Osteoblast (primary cell): ENCODE data around the gene SMAD7. TPM values are rescaled to one million over a fixed set of nuclear protein-coding genes. Genes with fewer than 3 reads are reported as not detected.
A peak's percentile ranks its signal among the peaks of the same experiment; 100 is the strongest.

ENCODE experiments used
- DNase-seq: peaks from one replicate; pipeline ENCODE4 v3.0.0; 2011; ENCODE audit warnings: low spot score, mixed read lengths; ENCODE audit not compliant: insufficient read length; ENCODE audit errors: missing footprints
- H2AFZ ChIP-seq: 2 replicates; pipeline ENCODE4 v1.6.0; 2011; ENCODE audit warnings: mild to moderate bottlenecking, low read length
- H3K27ac ChIP-seq: 2 replicates; pipeline ENCODE4 v1.5.1; 2011; ENCODE audit warnings: mild to moderate bottlenecking, low read depth, low read length, moderate library complexity
- H3K27me3 ChIP-seq: 2 replicates; pipeline ENCODE4 v1.6.0; 2012; ENCODE audit warnings: mild to moderate bottlenecking, control low read depth, inconsistent platforms, low read length, moderate library complexity; ENCODE audit not compliant: insufficient read depth
- H3K36me3 ChIP-seq: 2 replicates; pipeline ENCODE4 v1.5.1; 2011; ENCODE audit warnings: mild to moderate bottlenecking, low read length, control low read depth, moderate library complexity; ENCODE audit not compliant: insufficient read depth
- H3K4me1 ChIP-seq: 2 replicates; pipeline ENCODE4 v1.5.1; 2011; ENCODE audit warnings: mild to moderate bottlenecking, low read length, control low read depth, moderate library complexity; ENCODE audit not compliant: insufficient read depth
- H3K4me2 ChIP-seq: 2 replicates; pipeline ENCODE4 v1.6.0; 2011; ENCODE audit warnings: mild to moderate bottlenecking, low read length; ENCODE audit not compliant: insufficient read depth
- H3K4me3 ChIP-seq: fragments of 200-600 bp; sonication (generic); 3 replicates; pipeline ENCODE4 v1.5.1; 2012; ENCODE audit warnings: mild to moderate bottlenecking, low read length, inconsistent platforms; ENCODE audit not compliant: insufficient read depth
- H3K79me2 ChIP-seq: 2 replicates; pipeline ENCODE4 v1.6.0; 2012; ENCODE audit warnings: mild to moderate bottlenecking, low read length, control low read depth, inconsistent platforms; ENCODE audit not compliant: insufficient read depth
- H3K9me3 ChIP-seq: 2 replicates; pipeline ENCODE4 v1.5.1; 2011; ENCODE audit warnings: low read depth, low read length, control low read depth
- H4K20me1 ChIP-seq: 2 replicates; pipeline ENCODE4 v1.6.0; 2012; ENCODE audit warnings: mild to moderate bottlenecking, low read length, control low read depth; ENCODE audit not compliant: insufficient read depth
- total RNA-seq: library from RNA; depleted of rRNA; stranded (reverse); fragments of >200 nt; gene quantifications from 2 replicates; pipeline ENCODE4 v1.2.3, GENCODE V29; 2012
- TF ChIP-seq, protein P1 (sequence below): IDR thresholded peaks from 2 replicates; pipeline ENCODE4 v1.5.1; 2011; ENCODE audit warnings: mild to moderate bottlenecking, low read depth, low read length, moderate library complexity; ENCODE audit errors: extremely low read depth

Gene SMAD7
- total RNA-seq, 1 donor = 76.0 TPM

DNA sequence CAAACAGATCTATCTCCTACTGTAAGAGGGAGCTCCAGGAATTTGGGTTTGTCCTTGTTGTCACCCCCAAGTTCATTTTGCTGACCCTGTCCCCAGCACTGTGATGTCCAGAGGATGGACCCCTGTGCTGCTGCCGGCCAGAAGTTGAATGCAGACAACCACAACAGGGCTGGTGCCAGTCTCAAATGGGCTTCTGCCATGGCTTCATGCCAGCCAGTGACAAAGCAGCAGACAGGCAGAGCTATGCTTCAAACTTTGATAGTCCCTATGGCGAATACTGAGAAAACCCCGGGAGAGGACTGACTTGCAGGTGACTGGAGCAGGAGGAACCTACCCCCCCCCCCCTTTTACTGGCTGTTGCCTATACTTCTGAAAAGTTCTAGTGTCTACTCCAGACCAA is 3.2 kb downstream of the SMAD7 start:
- Histone ChIP-seq H3K9me3 (no peaks in the 10 kb centered on the region), H3K79me2 (peaks cover 90% of the 10 kb centered on the region), H4K20me1 (peaks cover 71% of the 10 kb centered on the region), H3K4me2 (peak overlapping the region; percentile 95), H3K4me3 (peak overlapping the region; percentile 97), H3K27me3 (no peaks in the 10 kb centered on the region), H3K36me3 (peaks cover 62% of the 10 kb centered on the region), H3K27ac (peak overlapping the region; percentile 94), H2AFZ (no peak overlapping the region), H3K4me1 (peaks cover 48% of the 10 kb centered on the region)
- TF ChIP-seq, protein P1, sequence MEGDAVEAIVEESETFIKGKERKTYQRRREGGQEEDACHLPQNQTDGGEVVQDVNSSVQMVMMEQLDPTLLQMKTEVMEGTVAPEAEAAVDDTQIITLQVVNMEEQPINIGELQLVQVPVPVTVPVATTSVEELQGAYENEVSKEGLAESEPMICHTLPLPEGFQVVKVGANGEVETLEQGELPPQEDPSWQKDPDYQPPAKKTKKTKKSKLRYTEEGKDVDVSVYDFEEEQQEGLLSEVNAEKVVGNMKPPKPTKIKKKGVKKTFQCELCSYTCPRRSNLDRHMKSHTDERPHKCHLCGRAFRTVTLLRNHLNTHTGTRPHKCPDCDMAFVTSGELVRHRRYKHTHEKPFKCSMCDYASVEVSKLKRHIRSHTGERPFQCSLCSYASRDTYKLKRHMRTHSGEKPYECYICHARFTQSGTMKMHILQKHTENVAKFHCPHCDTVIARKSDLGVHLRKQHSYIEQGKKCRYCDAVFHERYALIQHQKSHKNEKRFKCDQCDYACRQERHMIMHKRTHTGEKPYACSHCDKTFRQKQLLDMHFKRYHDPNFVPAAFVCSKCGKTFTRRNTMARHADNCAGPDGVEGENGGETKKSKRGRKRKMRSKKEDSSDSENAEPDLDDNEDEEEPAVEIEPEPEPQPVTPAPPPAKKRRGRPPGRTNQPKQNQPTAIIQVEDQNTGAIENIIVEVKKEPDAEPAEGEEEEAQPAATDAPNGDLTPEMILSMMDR = no peak
- peak; percentile 91 for DNase-seq

DNA sequence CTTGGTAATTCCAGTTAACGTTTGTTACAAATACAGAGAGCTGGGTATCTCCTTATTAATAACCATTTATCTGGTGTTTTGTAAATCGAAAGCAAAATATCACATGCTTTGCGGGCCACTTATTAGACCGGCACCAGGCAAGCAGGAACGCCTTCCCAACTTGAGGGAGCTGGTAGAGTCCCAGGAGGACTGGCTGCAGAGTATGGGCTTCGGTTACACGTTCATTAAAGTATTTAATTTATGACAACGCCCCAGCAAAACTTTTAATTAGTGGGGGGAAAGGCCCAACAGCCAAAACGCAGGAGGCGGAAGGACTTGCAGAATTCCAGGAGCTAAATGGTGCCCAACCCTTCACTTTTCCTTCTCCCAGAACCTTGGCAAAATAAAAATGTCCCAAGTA is 3.7 kb downstream of the SMAD7 start:
- DNase-seq = peak; percentile 88

DNA sequence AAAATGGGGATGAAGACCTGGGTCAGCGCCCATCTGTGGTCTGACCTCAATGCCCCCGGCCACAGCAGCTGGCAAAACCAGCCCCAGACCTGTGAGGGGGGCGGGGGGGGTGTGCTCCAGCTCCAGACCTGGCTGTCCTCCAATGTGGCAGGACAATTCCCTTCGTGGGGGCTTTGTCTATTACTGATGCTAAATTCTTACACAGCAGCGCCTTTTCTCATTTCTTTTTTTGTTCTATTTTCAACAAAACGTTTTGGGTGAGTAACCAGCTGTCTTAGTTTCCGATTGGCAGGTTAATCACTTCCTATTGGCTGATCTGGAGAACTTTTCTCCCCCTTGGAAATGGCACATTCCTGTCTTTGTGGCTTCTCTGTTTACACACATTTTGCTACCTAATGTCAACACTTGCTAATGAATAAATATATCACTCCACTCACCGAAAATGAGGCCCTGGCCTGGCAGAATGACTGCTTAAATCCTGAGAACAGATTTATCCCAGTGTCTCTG is 4.4 kb downstream of the SMAD7 start:
- Histone ChIP-seq H3K36me3 (peaks cover 72% of the 10 kb centered on the region), H3K9me3 (no peaks in the 10 kb centered on the region), H3K4me2 (peak overlapping the region; percentile 95), H2AFZ (no peak overlapping the region), H3K4me1 (peaks cover 60% of the 10 kb centered on the region), H3K27ac (peak overlapping the region; percentile 94), H3K79me2 (peaks cover 99% of the 10 kb centered on the region), H3K27me3 (no peaks in the 10 kb centered on the region), H3K4me3 (peak overlapping the region; percentile 97), H4K20me1 (peaks cover 80% of the 10 kb centered on the region)
- TF ChIP-seq, protein P1 = no peak
- DNase-seq = peak; percentile 92

More for the DNA sequence above, 3.7 kb downstream of the SMAD7 start:
- peaks cover 53% of the 10 kb centered on the region for H3K4me1 ChIP-seq
- H3K4me2 ChIP-seq = peak overlapping the region; percentile 95
- H2AFZ ChIP-seq = no peak overlapping the region
- no peaks in the 10 kb centered on the region for H3K27me3 ChIP-seq
- H3K36me3 ChIP-seq = peaks cover 65% of the 10 kb centered on the region
- peak overlapping the region; percentile 94 for H3K27ac ChIP-seq
- no peaks in the 10 kb centered on the region for H3K9me3 ChIP-seq
- TF ChIP-seq, protein P1 = no peak
- peak overlapping the region; percentile 97 for H3K4me3 ChIP-seq
- H4K20me1 ChIP-seq = peaks cover 75% of the 10 kb centered on the region
- H3K79me2 ChIP-seq = peaks cover 95% of the 10 kb centered on the region

DNA sequence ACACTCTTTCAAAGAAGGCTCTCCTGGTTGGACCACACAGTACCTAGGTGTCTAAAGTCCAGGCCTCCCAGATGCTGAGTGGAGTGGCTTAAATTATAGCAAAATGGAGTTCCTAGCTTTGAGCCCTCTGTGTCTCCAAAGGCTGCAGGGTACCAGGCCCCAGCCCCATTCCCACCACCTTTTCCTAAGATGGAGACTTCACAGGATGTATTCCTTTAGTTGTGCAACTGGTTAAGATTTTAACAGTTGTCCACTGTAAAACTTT is 4.9 kb downstream of the SMAD7 start:
- TF ChIP-seq, protein P1 = no peak
- H3K27me3 ChIP-seq = no peaks in the 10 kb centered on the region
- H3K4me3 ChIP-seq = peak overlapping the region; percentile 97
- peaks cover 99% of the 10 kb centered on the region for H3K79me2 ChIP-seq
- no peak overlapping the region for H2AFZ ChIP-seq
- DNase-seq = peak; percentile 34
- H3K27ac ChIP-seq = peak overlapping the region; percentile 94
- H4K20me1 ChIP-seq = peaks cover 80% of the 10 kb centered on the region
- peak overlapping the region; percentile 95 for H3K4me2 ChIP-seq
- H3K4me1 ChIP-seq = peaks cover 65% of the 10 kb centered on the region
- no peaks in the 10 kb centered on the region for H3K9me3 ChIP-seq
- H3K36me3 ChIP-seq = peaks cover 76% of the 10 kb centered on the region
